SK-N-SH (cell line): ENCODE measurements around the gene PRDM10. TPM values are rescaled to one million over a fixed set of nuclear protein-coding genes. Genes with fewer than 3 reads are reported as not detected.

ENCODE experiments used
- CTCF ChIA-PET: fragments of 300-600, 350-600 bp; formaldehyde crosslinking; extraction: SDS; loops from one replicate; lab custom pipeline; 2021; lab: Yijun Ruan, JAX
- POLR2A ChIA-PET: fragments of 350-600 bp; sonication (Branson Sonifier 250); formaldehyde crosslinking; extraction: SDS; loops from one replicate; lab custom pipeline; 2020; ENCODE audit warnings: antibody characterized with exemption, inconsistent platforms; lab: Yijun Ruan, JAX
- DNase-seq: peaks from one replicate; pipeline ENCODE4 v3.0.0; 2012
- H2AFZ ChIP-seq: fragments of 200-600 bp; sonication (generic); 2 replicates; pipeline ENCODE4 v1.8.1; 2016; ENCODE audit warnings: antibody characterized with exemption, mild to moderate bottlenecking, low read depth
- H3F3A ChIP-seq: fragments of 200-600 bp; sonication (generic); replicated peaks from 2 replicates; pipeline ENCODE3; 2016; ENCODE audit warnings: antibody characterized with exemption, mild to moderate bottlenecking; ENCODE audit not compliant: insufficient read depth
- H3K27ac ChIP-seq, 2 experiments: fragments of 200-500 bp in 1 of 2; fragments of 200-600 bp in 1 of 2; sonication (Bioruptor generic) in 1 of 2; sonication (generic), shearing (Covaris generic) in 1 of 2; 2 replicates each; pipeline versions ENCODE4 v1.5.1 to v1.6.1; 2014 to 2016; ENCODE audit warnings: low read depth in 2 of 2, inconsistent platforms in 1 of 2, low read length in 1 of 2, mild to moderate bottlenecking in 1 of 2, mixed read lengths in 1 of 2
- H3K27me3 ChIP-seq: fragments of 200-600 bp; sonication (generic), shearing (Covaris generic); 2 replicates; pipeline ENCODE4 v1.6.1; 2016; ENCODE audit warnings: mixed run types; ENCODE audit not compliant: insufficient read depth
- H3K36me3 ChIP-seq, 2 experiments: fragments of 200-500 bp in 1 of 2; fragments of 200-600 bp in 1 of 2; sonication (Bioruptor generic) in 1 of 2; sonication (generic) in 1 of 2; replicated peaks in 1 of 2; 2 replicates each; pipeline versions ENCODE3 to v1.5.1; 2014 to 2016; ENCODE audit warnings: low read length in 1 of 2, mild to moderate bottlenecking in 1 of 2; ENCODE audit not compliant: insufficient read depth in 2 of 2, control insufficient read depth in 1 of 2
- H3K4me1 ChIP-seq, 2 experiments: fragments of 200-500 bp in 1 of 2; fragments of 200-600 bp in 1 of 2; sonication (Bioruptor generic) in 1 of 2; sonication (generic), shearing (Covaris generic) in 1 of 2; 2 replicates each; pipeline versions ENCODE4 v1.5.1 to v1.6.1; 2014 to 2016; ENCODE audit warnings: low read depth in 1 of 2, low read length in 1 of 2, mixed run types in 1 of 2; ENCODE audit not compliant: insufficient read depth in 2 of 2, control insufficient read depth in 1 of 2
- H3K4me2 ChIP-seq: fragments of 200-600 bp; sonication (generic), shearing (Covaris generic); 2 replicates; pipeline ENCODE4 v1.6.1; 2017; ENCODE audit warnings: mixed run types
- H3K4me3 ChIP-seq, 2 experiments: fragments of 200-500 bp in 1 of 2; fragments of 200-600 bp in 1 of 2; sonication (Bioruptor generic) in 1 of 2; sonication (generic), shearing (Covaris generic) in 1 of 2; 2 replicates each; pipeline versions ENCODE4 v1.5.1 to v1.8.1; 2014 to 2016; ENCODE audit warnings: low read depth in 2 of 2, inconsistent platforms in 1 of 2, low read length in 1 of 2, mild to moderate bottlenecking in 1 of 2, mixed read lengths in 1 of 2, moderate library complexity in 1 of 2
- H3K79me2 ChIP-seq: fragments of 200-600 bp; sonication (generic); 2 replicates; pipeline ENCODE4 v1.8.1; 2017; ENCODE audit warnings: mild to moderate bottlenecking; ENCODE audit not compliant: insufficient read depth
- H3K9ac ChIP-seq: fragments of 200-600 bp; sonication (generic); 2 replicates; pipeline ENCODE4 v1.6.1; 2017; ENCODE audit warnings: mixed run types
- H3K9me2 ChIP-seq: fragments of 200-600 bp; sonication (generic); 2 replicates; pipeline ENCODE4 v1.6.1; 2017; ENCODE audit warnings: mixed run types
- H3K9me3 ChIP-seq: fragments of 200-600 bp; sonication (generic); 2 replicates; pipeline ENCODE4 v1.6.1; 2017; ENCODE audit warnings: mixed run types, mild to moderate bottlenecking, moderate library complexity
- H4K20me1 ChIP-seq: fragments of 200-600 bp; sonication (generic); 2 replicates; pipeline ENCODE4 v1.6.1; 2017; ENCODE audit warnings: mild to moderate bottlenecking, mixed run types; ENCODE audit not compliant: insufficient read depth
- CTCF ChIP-seq: fragments of 200-600 bp; sonication (generic); IDR thresholded peaks from 2 replicates; pipeline ENCODE4 v1.6.1; 2017; ENCODE audit warnings: antibody characterized with exemption, mild to moderate bottlenecking, moderate library complexity
- EP300 ChIP-seq, 2 experiments: IDR thresholded peaks; 2 replicates each; pipeline versions ENCODE4 v1.4.0 to v1.6.1; 2012; ENCODE audit warnings: borderline replicate concordance in 1 of 2, low read depth in 1 of 2, low read length in 1 of 2
- IRF3 ChIP-seq: fragments of 150-350 bp; IDR thresholded peaks from 2 replicates; pipeline ENCODE4 v1.6.1; 2016; ENCODE audit warnings: mild to moderate bottlenecking, low read depth, low read length
- MXI1 ChIP-seq: IDR thresholded peaks from 2 replicates; pipeline ENCODE4 v1.6.1; 2012; ENCODE audit warnings: mild to moderate bottlenecking, low read depth, low read length, improper control_type of control experiment
- NFIC ChIP-seq: IDR thresholded peaks from 2 replicates; pipeline ENCODE4 v1.4.0; 2012; ENCODE audit warnings: borderline replicate concordance
- REST ChIP-seq: IDR thresholded peaks from 2 replicates; pipeline ENCODE4 v1.6.1; 2012; ENCODE audit warnings: mild to moderate bottlenecking, low read depth, low read length, moderate library complexity
- WGBS: methylation state at CpG from one replicate; pipeline ENCODE4 v1.1.6; 2017; ENCODE audit warnings: low lambda C conversion rate; 5-methylcytosine and 5-hydroxymethylcytosine counted together
- polyA plus RNA-seq, 3 experiments: library from polyadenylated mRNA; depleted of rRNA; stranded (reverse); fragments of >200 nt; gene quantifications; 2 replicates each; pipeline ENCODE4 v1.2.3, GENCODE V29; 2012

The PRDM10 gene
- polyA plus RNA-seq, 1 of the 3 experiments (the other 2 are of a cell fraction), result 1.9 TPM

GRCh38 chr11:129937592-129938238 is 64.9 kb downstream of the PRDM10 start:
- H3K36me3 ChIP-seq, result peaks cover 0 to 7% of the 10 kb centered on the region in 2 experiments

More at GRCh38 chr11:129937592-129938238, 64.9 kb downstream of the PRDM10 start:
- Histone ChIP-seq H3K9me2 (no peaks in the 10 kb centered on the region), H3K4me3 (no peak overlapping the region), H3K79me2 (no peaks in the 10 kb centered on the region), H3K27ac (no peak overlapping the region), H3K9ac (no peak overlapping the region), H3K9me3 (no peaks in the 10 kb centered on the region), H4K20me1 (no peaks in the 10 kb centered on the region), H3K4me2 (no peak overlapping the region), H3K27me3 (no peaks in the 10 kb centered on the region), H2AFZ (no peak overlapping the region), H3K4me1 (peaks cover 0 to 9% of the 10 kb centered on the region in 2 experiments; a peak in 2 of 4 replicates), H3F3A (no peaks in the 10 kb centered on the region)
- TF ChIP-seq REST, result no peak
- TF ChIP-seq MXI1, result no peak
- TF ChIP-seq EP300 (IDR thresholded peaks at IDR 0.05; ENCODE audit: borderline replicate concordance in 1 of 2, low read depth in 1 of 2, low read length in 1 of 2), result no peak
- TF ChIP-seq IRF3, result no peak
- TF ChIP-seq NFIC, result no peak
- TF ChIP-seq CTCF, result no peak
- DNase-seq, result no peak
- POLR2A ChIA-PET, result no interaction called here
- CTCF ChIA-PET, result interaction anchor here (1.0 kb wide), 1 partner anchor 194 kb away, joined by 4 read pairs; no protein-coding TSS in a partner anchor
- 96% methylated on average over 4 of the region's 4 CpGs for WGBS
